IMR-90 (cell line): ENCODE results near the gene SGCA. TPM values are rescaled to one million over a fixed set of nuclear protein-coding genes. Genes with fewer than 3 reads are reported as not detected.

Experiments used
- ATAC-seq: fragments of 200-7000 bp; cut with Tn5 transposase; 2 replicates; pipeline ENCODE4 v1.9.1; 2020; ENCODE audit warnings: low read depth, mild to moderate bottlenecking, moderate library complexity
- BruUV-seq: library from RNA; stranded (reverse); fragments of 400-500 nt; replicated peaks from 2 replicates; lab custom pipeline; 2021; lab: Mats Ljungman, UMichigan
- CTCF ChIA-PET: fragments of 300-600 bp; formaldehyde crosslinking; extraction: SDS; loops from one replicate; lab custom pipeline; 2021; ENCODE audit warnings: antibody characterized with exemption; lab: Yijun Ruan, JAX
- POLR2A ChIA-PET: fragments of 300-600 bp; sonication (Branson Sonifier 250); formaldehyde crosslinking; loops from one replicate; lab custom pipeline; 2022; ENCODE audit warnings: antibody characterized with exemption; ENCODE audit not compliant: unreplicated experiment; lab: Charles Lee
- DNase-seq: peaks from one replicate; pipeline ENCODE4 v3.0.0; 2013
- H2AFZ ChIP-seq: replicated peaks from 2 replicates; pipeline ENCODE3; 2013; ENCODE audit warnings: low read length, mild to moderate bottlenecking; ENCODE audit not compliant: poor library complexity
- H2AK5ac ChIP-seq: 2 replicates; pipeline ENCODE4 v1.6.1; 2013; ENCODE audit warnings: low read depth, low read length, inconsistent platforms
- H2AK9ac ChIP-seq: replicated peaks from 2 replicates; pipeline ENCODE3; 2013; ENCODE audit warnings: mild to moderate bottlenecking, low read depth, low read length, moderate library complexity; ENCODE audit not compliant: poor library complexity
- H2BK120ac ChIP-seq: 2 replicates; pipeline ENCODE4 v1.6.1; 2013; ENCODE audit warnings: low read depth, low read length, inconsistent platforms
- H2BK15ac ChIP-seq: 3 replicates; pipeline ENCODE4 v1.6.1; 2013; ENCODE audit warnings: low read depth, low read length, inconsistent platforms
- H2BK20ac ChIP-seq: 2 replicates; pipeline ENCODE4 v1.6.1; 2013; ENCODE audit warnings: low read depth, mild to moderate bottlenecking, inconsistent platforms, low read length, moderate library complexity
- H2BK5ac ChIP-seq: 2 replicates; pipeline ENCODE4 v1.6.1; 2013; ENCODE audit warnings: mild to moderate bottlenecking, low read depth, low read length, inconsistent platforms; ENCODE audit not compliant: poor library complexity, severe bottlenecking
- H3K14ac ChIP-seq: replicated peaks from 2 replicates; pipeline ENCODE4 v1.6.1; 2013; ENCODE audit warnings: low read depth, low read length, inconsistent platforms
- H3K18ac ChIP-seq: 2 replicates; pipeline ENCODE4 v1.6.1; 2013; ENCODE audit warnings: low read depth, low read length, control low read depth
- H3K23ac ChIP-seq: 2 replicates; pipeline ENCODE4 v1.6.1; 2013; ENCODE audit warnings: low read depth, low read length, inconsistent platforms
- H3K27ac ChIP-seq: 2 replicates; pipeline ENCODE4 v1.5.1; 2013; ENCODE audit warnings: mild to moderate bottlenecking, control low read depth, low read length; ENCODE audit not compliant: insufficient read depth
- H3K27me3 ChIP-seq: 2 replicates; pipeline ENCODE4 v1.6.1; 2013; ENCODE audit warnings: low read length; ENCODE audit not compliant: control insufficient read depth, insufficient read depth
- H3K36me3 ChIP-seq: 2 replicates; pipeline ENCODE4 v1.6.1; 2013; ENCODE audit warnings: low read length, mixed read lengths; ENCODE audit not compliant: control insufficient read depth, insufficient read depth
- H3K4ac ChIP-seq: 2 replicates; pipeline ENCODE4 v1.6.1; 2013; ENCODE audit warnings: low read depth, low read length, inconsistent platforms
- H3K4me1 ChIP-seq: 2 replicates; pipeline ENCODE4 v1.6.1; 2013; ENCODE audit warnings: low read length, mixed read lengths; ENCODE audit not compliant: control insufficient read depth, insufficient read depth
- H3K4me2 ChIP-seq: 2 replicates; pipeline ENCODE4 v1.6.1; 2013; ENCODE audit warnings: low read depth, mild to moderate bottlenecking, control low read depth, low read length, moderate library complexity
- H3K4me3 ChIP-seq: 2 replicates; pipeline ENCODE4 v1.5.1; 2013; ENCODE audit warnings: low read depth, mild to moderate bottlenecking, control low read depth, low read length, moderate library complexity; ENCODE audit not compliant: insufficient read depth
- H3K56ac ChIP-seq: 2 replicates; pipeline ENCODE4 v1.6.1; 2013; ENCODE audit warnings: low read length, inconsistent platforms; ENCODE audit not compliant: insufficient read depth; ENCODE audit errors: extremely low read depth
- H3K79me1 ChIP-seq, 2 experiments: 2 replicates each; pipeline ENCODE4 v1.6.1; 2013; ENCODE audit warnings: low read length in 2 of 2, inconsistent platforms in 1 of 2, low read depth in 1 of 2
- H3K9ac ChIP-seq: 2 replicates; pipeline ENCODE4 v1.6.1; 2013; ENCODE audit warnings: low read depth, low read length, control low read depth
- H3K9me1 ChIP-seq: 2 replicates; pipeline ENCODE4 v1.6.1; 2013; ENCODE audit warnings: low read length, inconsistent platforms; ENCODE audit not compliant: insufficient read depth
- H3K9me3 ChIP-seq: 2 replicates; pipeline ENCODE4 v1.6.1; 2013; ENCODE audit warnings: low read length; ENCODE audit not compliant: control insufficient read depth, insufficient read depth
- H4K20me1 ChIP-seq: 2 replicates; pipeline ENCODE4 v1.6.1; 2013; ENCODE audit warnings: low read length, inconsistent platforms; ENCODE audit not compliant: insufficient read depth
- H4K5ac ChIP-seq: 2 replicates; pipeline ENCODE4 v1.6.1; 2013; ENCODE audit warnings: mild to moderate bottlenecking, low read depth, low read length, control low read depth
- H4K8ac ChIP-seq, 2 experiments: 2 replicates each; pipeline ENCODE4 v1.6.1; 2013; ENCODE audit warnings: low read depth in 2 of 2, low read length in 2 of 2, control low read depth in 1 of 2, inconsistent platforms in 1 of 2
- H4K91ac ChIP-seq: 2 replicates; pipeline ENCODE4 v1.6.1; 2013; ENCODE audit warnings: low read depth, low read length, inconsistent platforms; ENCODE audit not compliant: insufficient read depth
- BHLHE40 ChIP-seq: fragments of 150-350 bp; IDR thresholded peaks from 2 replicates; pipeline ENCODE4 v1.6.1; 2016; ENCODE audit warnings: mild to moderate bottlenecking, low read depth, low read length
- MAFK ChIP-seq: IDR thresholded peaks from 2 replicates; pipeline ENCODE4 v1.6.1; 2012; ENCODE audit warnings: low read depth, low read length, improper control_type of control experiment
- MAZ ChIP-seq: IDR thresholded peaks from 2 replicates; pipeline ENCODE4 v1.6.1; 2012; ENCODE audit warnings: low read depth, mild to moderate bottlenecking, low read length, improper control_type of control experiment, moderate library complexity, borderline replicate concordance
- MXI1 ChIP-seq: IDR thresholded peaks from 2 replicates; pipeline ENCODE4 v1.6.1; 2012; ENCODE audit warnings: low read depth, mild to moderate bottlenecking, low read length, moderate library complexity, borderline replicate concordance
- WGBS, 2 experiments: methylation state at CpG; one replicate each; pipeline versions ENCODE4 v1.1.5 to v1.1.7; 2013; ENCODE audit warnings: missing lambda C conversion rate in 2 of 2; ENCODE audit not compliant: insufficient read length in 1 of 2; ENCODE audit errors: extremely low coverage in 2 of 2; 5-methylcytosine and 5-hydroxymethylcytosine counted together
- dilution Hi-C: fragments of 300-500 bp; cut with HindIII; formaldehyde crosslinking; loops from one replicate; pipeline ENCODE4 v1.14.3; 2018; ENCODE audit warnings: low sequenced_read_pairs; ENCODE audit not compliant: unreplicated experiment
- in situ Hi-C: fragments of 300-500 bp; cut with MboI; formaldehyde crosslinking; loops from 3 replicates; pipeline ENCODE4 v1.14.3; 2019; ENCODE audit warnings: low sequenced_read_pairs, inconsistent platforms, mixed read lengths
- intact Hi-C: fragments of 100-400 bp; cut with micrococcal nuclease; formaldehyde crosslinking; loops from 2 replicates; pipeline ENCODE4 v1.10.0; 2022
- polyA plus RNA-seq, 3 experiments: library from polyadenylated mRNA; depleted of rRNA; stranded (reverse); fragments of >200 nt; gene quantifications; 2 replicates each; pipeline ENCODE4 v1.2.3, GENCODE V29; 2012; ENCODE audit warnings: low replicate concordance in 1 of 3
- total RNA-seq: library from RNA; depleted of rRNA; stranded (reverse); fragments of >200 nt; gene quantifications from 2 replicates; pipeline ENCODE4 v1.2.3, GENCODE V29; 2012

The SGCA gene
- total and polyA plus RNA-seq, 2 of the 4 experiments (the other 2 are of a cell fraction), result 0.19 TPM; not detected in 1

DNA sequence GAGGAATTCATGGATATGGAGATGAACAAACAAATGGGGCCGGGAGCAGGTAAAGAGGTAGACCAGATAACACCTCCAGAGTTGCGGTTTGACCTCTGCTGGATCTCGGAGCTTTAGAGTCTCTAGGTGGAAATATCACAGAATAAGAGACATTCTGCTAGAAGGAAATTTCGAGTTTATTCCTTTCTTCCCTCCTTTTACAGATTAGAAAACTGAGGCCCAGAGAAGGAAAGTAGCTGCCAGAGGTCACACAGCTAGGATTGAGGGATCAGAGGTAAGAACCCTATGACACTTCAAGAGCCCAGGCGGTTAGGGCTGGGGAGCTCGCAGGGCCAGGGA is 43.3 kb downstream of the SGCA start:
- Histone ChIP-seq H4K91ac (peak overlapping the region; percentile 99), H3K56ac (peak overlapping the region; percentile 86), H3K18ac (peak overlapping the region; percentile 70), H2BK5ac (peak overlapping the region; percentile 91), H3K36me3 (no peaks in the 10 kb centered on the region), H2AFZ (peak overlapping the region; percentile 60), H3K14ac (peak overlapping the region; percentile 89), H3K4me2 (peak overlapping the region; percentile 24), H4K5ac (peak overlapping the region; percentile 61), H3K4me3 (no peak overlapping the region), H3K79me1 (peaks cover 25 to 81% of the 10 kb centered on the region in 2 experiments; a peak in 3 of 4 replicates), H2AK9ac (peak overlapping the region; percentile 100), H2BK120ac (peak overlapping the region; percentile 99), H2BK15ac (peak overlapping the region; percentile 99), H3K9me1 (peaks cover 44% of the 10 kb centered on the region), H4K8ac (peak overlapping the region; percentile 64 to 96), H2AK5ac (peak overlapping the region; percentile 100), H2BK20ac (peak overlapping the region; percentile 98), H3K27ac (peak overlapping the region; percentile 95), H3K4ac (peak overlapping the region; percentile 99), H3K27me3 (no peaks in the 10 kb centered on the region), H3K4me1 (peaks cover 69% of the 10 kb centered on the region), H3K9ac (peak overlapping the region; percentile 41), H3K9me3 (no peaks in the 10 kb centered on the region), H4K20me1 (no peaks in the 10 kb centered on the region), H3K23ac (peak overlapping the region; percentile 97)
- in situ Hi-C loops, result no loop called here
- WGBS, 2 experiments, result 70% methylated on average over 2 of the region's 6 CpGs; no CpG with 5 or more reads in 1 of the 2 experiments
- TF ChIP-seq BHLHE40 (no peak), MAZ (no peak), MXI1 (no peak), MAFK (no peak)
- ATAC-seq (no peak), DNase-seq (no peak)
- dilution Hi-C loops, result no loop called here
- BruUV-seq, result no TSS peak
- ChIA-PET POLR2A (interaction anchor here (0.8 to 5.7 kb wide), 8 partner anchors 8 to 58 kb away, joined by 3 to 159 read pairs (median 12); partner anchors contain the start of gene COL1A1), CTCF (interaction anchor here (0.5 to 1.9 kb wide), 4 partner anchors 9 to 115 kb away, joined by 3 to 6 read pairs (median 4); no protein-coding TSS in a partner anchor)
- intact Hi-C loops, result no loop called here
